K562 (cell line): ENCODE measurements around the gene ERLEC1. TPM values are rescaled to one million over a fixed set of nuclear protein-coding genes. Genes with fewer than 3 reads are reported as not detected.

Experiments
- ARID1B ChIP-seq: fragments of 450-650 bp; IDR thresholded peaks from 2 replicates; pipeline ENCODE4 v1.6.1; 2016; ENCODE audit warnings: antibody characterized with exemption, mild to moderate bottlenecking, inconsistent platforms
- ATF7 ChIP-seq: fragments of 450-650 bp; IDR thresholded peaks from 2 replicates; pipeline ENCODE4 v1.7.1; 2014; ENCODE audit warnings: mild to moderate bottlenecking, moderate library complexity
- CTBP1 ChIP-seq: fragments of 450-650 bp; IDR thresholded peaks from 2 replicates; pipeline ENCODE4 v1.6.1; 2016; ENCODE audit warnings: borderline replicate concordance
- CXXC5 ChIP-seq: fragments of 250-450 bp; sonication (Bioruptor Pico); IDR thresholded peaks from 2 replicates; pipeline ENCODE4 v1.8.0; 2022; ENCODE audit warnings: inconsistent platforms, mild to moderate bottlenecking, moderate library complexity
- ELF2 ChIP-seq: fragments of 250-450 bp; sonication (Bioruptor Pico); IDR thresholded peaks from 2 replicates; pipeline ENCODE4 v1.5.0; 2021; ENCODE audit warnings: mild to moderate bottlenecking
- ETS1 ChIP-seq: conservative IDR thresholded peaks from 2 replicates; pipeline ENCODE4 v1.6.1; 2011; ENCODE audit warnings: low read depth, mild to moderate bottlenecking, low read length; ENCODE audit not compliant: control insufficient read depth
- ETV1 ChIP-seq: fragments of 450-650 bp; conservative IDR thresholded peaks from 2 replicates; pipeline ENCODE4 v1.6.1; 2016; ENCODE audit warnings: missing genetic modification characterization, control low read depth, low read depth, missing compliant biosample characterization
- FIP1L1 ChIP-seq: fragments of 200-400 bp; formaldehyde crosslinking; IDR thresholded peaks from 2 replicates; pipeline ENCODE4 v1.6.1; 2018; ENCODE audit warnings: mild to moderate bottlenecking, low read depth, low read length; ENCODE audit not compliant: poor library complexity, severe bottlenecking
- FOXA1 ChIP-seq: fragments of 450-650 bp; IDR thresholded peaks from 2 replicates; pipeline ENCODE4 v1.6.1; 2016; ENCODE audit warnings: mild to moderate bottlenecking, borderline replicate concordance
- JUN ChIP-seq, 2 experiments: sonication (generic) in 1 of 2; formaldehyde crosslinking in 1 of 2; IDR thresholded peaks; 2 replicates each; pipeline versions ENCODE4 v1.6.1 to v1.8.0; 2012 to 2022; ENCODE audit warnings: borderline replicate concordance in 2 of 2, mild to moderate bottlenecking in 2 of 2, improper control_type of control experiment in 1 of 2, low read depth in 1 of 2, low read length in 1 of 2, missing genetic modification reagents in 1 of 2
- KAT7 ChIP-seq: sonication (generic); formaldehyde crosslinking; IDR thresholded peaks from 2 replicates; pipeline ENCODE4 v1.8.0; 2022; ENCODE audit warnings: missing genetic modification reagents, mild to moderate bottlenecking, borderline replicate concordance
- KLF13 ChIP-seq: fragments of 450-650 bp; IDR thresholded peaks from 2 replicates; pipeline ENCODE4 v1.6.1; 2016; ENCODE audit warnings: missing genetic modification characterization, low read depth, mild to moderate bottlenecking, missing compliant biosample characterization, moderate library complexity, borderline replicate concordance
- KLF16 ChIP-seq: IDR thresholded peaks from 2 replicates; pipeline ENCODE4 v1.6.1; 2016; ENCODE audit warnings: antibody characterized with exemption
- MLLT1 ChIP-seq, 2 experiments: fragments of 450-650 bp; IDR thresholded peaks; 2 replicates each; pipeline ENCODE4 v1.6.1; 2016
- NFRKB ChIP-seq: fragments of 450-650 bp; IDR thresholded peaks from 2 replicates; pipeline ENCODE4 v1.6.1; 2016; ENCODE audit warnings: low read depth
- NR2C2 ChIP-seq, 2 experiments: fragments of 200-800 bp in 1 of 2; sonication (Bioruptor generic) in 1 of 2; sonication (generic) in 1 of 2; formaldehyde crosslinking in 1 of 2; IDR thresholded peaks; 2 replicates each; pipeline versions ENCODE4 v1.6.1 to v1.8.0; 2016 to 2022; ENCODE audit warnings: mild to moderate bottlenecking in 1 of 2, missing compliant biosample characterization in 1 of 2, missing genetic modification characterization in 1 of 2, missing genetic modification reagents in 1 of 2
- PHF20 ChIP-seq: fragments of 450-650 bp; IDR thresholded peaks from 2 replicates; pipeline ENCODE4 v1.6.1; 2018; ENCODE audit not compliant: partially characterized antibody
- POLR2G ChIP-seq: fragments of 200-400 bp; formaldehyde crosslinking; IDR thresholded peaks from 2 replicates; pipeline ENCODE4 v1.6.1; 2017; ENCODE audit warnings: low read depth, mild to moderate bottlenecking, antibody characterized with exemption, low read length, moderate library complexity
- PTRF ChIP-seq: fragments of 450-650 bp; IDR thresholded peaks from 2 replicates; pipeline ENCODE4 v1.6.1; 2016; ENCODE audit warnings: mild to moderate bottlenecking, missing genetic modification characterization, missing compliant biosample characterization
- SAFB2 ChIP-seq: fragments of 200-400 bp; formaldehyde crosslinking; IDR thresholded peaks from 2 replicates; pipeline ENCODE4 v1.6.1; 2018; ENCODE audit warnings: borderline replicate concordance, low read length, low read depth, moderate library complexity; ENCODE audit not compliant: severe bottlenecking
- TAF7 ChIP-seq: fragments of 450-650 bp; IDR thresholded peaks from 2 replicates; pipeline ENCODE4 v1.6.1; 2016; ENCODE audit warnings: missing genetic modification characterization, missing compliant biosample characterization
- TBL1XR1 ChIP-seq, 2 experiments: IDR thresholded peaks; 2 replicates each; pipeline ENCODE4 v1.6.1; 2012; ENCODE audit warnings: improper control_type of control experiment in 2 of 2, low read length in 2 of 2, mild to moderate bottlenecking in 1 of 2
- ZFX ChIP-seq: sonication (generic); formaldehyde crosslinking; IDR thresholded peaks from 2 replicates; pipeline ENCODE4 v1.8.0; 2022; ENCODE audit warnings: mild to moderate bottlenecking, missing genetic modification reagents, moderate library complexity
- ZNF143 ChIP-seq: sonication (generic); formaldehyde crosslinking; IDR thresholded peaks from 2 replicates; pipeline ENCODE4 v1.9.0; 2022; ENCODE audit warnings: mild to moderate bottlenecking, missing genetic modification reagents
- ZNF584 ChIP-seq: fragments of 200-800 bp; sonication (Bioruptor generic); IDR thresholded peaks from 2 replicates; pipeline ENCODE4 v1.6.1; 2016; ENCODE audit warnings: low read depth, mild to moderate bottlenecking, missing genetic modification characterization, missing compliant biosample characterization
- polyA plus RNA-seq, 8 experiments: library from polyadenylated mRNA; depleted of rRNA in 4 of 8; stranded (reverse) in 5 of 8; unstranded in 3 of 8; fragments of >200 nt; fragmentation: Nextera tagmentation in 2 of 8; fragmentation: Illumina TruSeq in 1 of 8; extraction: Ambion mirVana in 2 of 8; extraction: Trizol in 1 of 8; gene quantifications; 2 replicates each; pipeline versions ENCODE4 v1.2.1 to v1.2.3, GENCODE V29; 2011 to 2014; ENCODE audit warnings: inconsistent platforms in 1 of 8, missing spikeins in 1 of 8
- total RNA-seq, 7 experiments: library from RNA; depleted of rRNA in 6 of 7; stranded (reverse); fragments of >200 nt in 6 of 7; fragmentation: Illumina TruSeq in 2 of 7; extraction: Trizol in 2 of 7; gene quantifications; 2 replicates each; pipeline versions ENCODE4 v1.2.1 to v1.2.3, GENCODE V29; 2011 to 2021; ENCODE audit warnings: low replicate concordance in 1 of 7

The ERLEC1 gene
- total and polyA plus RNA-seq, 9 of the 15 experiments (the other 6 are each of a cell fraction or from before 2014, with no cell fraction given) = 12.0 to 41.6 (median 30.6) TPM

GRCh38 chr2:53786705-53787613 lies at the start of gene ERLEC1, which contains the start of gene ASB3 (continued):
- TF ChIP-seq ETS1 = peak; percentile 87
- TF ChIP-seq FIP1L1 = peak; percentile 49
- peak; percentile 81; the same call in 1 of the 2 replicates for TF ChIP-seq KAT7 (CRISPR knock-in tag)
- TF ChIP-seq CTBP1 = peak; percentile 76
- TF ChIP-seq FOXA1 = no peak
- TF ChIP-seq CXXC5 (CRISPR knock-in tag) = peak; percentile 94
- TF ChIP-seq MLLT1 (IDR thresholded peaks at IDR 0.05) = 0 out of 4 replicates have a peak, but pooled peaks of 1 of the 2 experiments have one; percentile 27
- TF ChIP-seq TBL1XR1 (IDR thresholded peaks at IDR 0.05; ENCODE audit: low read length in 2 of 2) = peak in 1 of 2 experiments; percentile 20; a peak in 1 of 4 replicates
- TF ChIP-seq ETV1 (tag) = peak; percentile 85
- peak; percentile 97 for TF ChIP-seq NR2C2 (CRISPR knock-in tag; IDR thresholded peaks at IDR 0.05)
- peak; percentile 100 for TF ChIP-seq NR2C2 (tag; IDR thresholded peaks at IDR 0.05)
- peak; percentile 85 for TF ChIP-seq PHF20
- TF ChIP-seq ZNF143 = peak; percentile 77
- 0 out of 2 replicates have a peak, but pooled peaks have one; percentile 13 for TF ChIP-seq ARID1B
- peak; percentile 79 for TF ChIP-seq ATF7
- peak; percentile 76 for TF ChIP-seq ELF2 (CRISPR knock-in tag)
- TF ChIP-seq SAFB2 = no peak
- no peak for TF ChIP-seq PTRF (tag)
- peak; percentile 69 for TF ChIP-seq KLF16
- peak; percentile 0; the same call in 1 of the 2 replicates for TF ChIP-seq ZNF584 (CRISPR knock-in tag)
- TF ChIP-seq ZFX = peak; percentile 83
- peak; percentile 97 for TF ChIP-seq KLF13 (tag)
- peak; percentile 53 for TF ChIP-seq TAF7 (tag)
- no peak for TF ChIP-seq JUN (IDR thresholded peaks at IDR 0.05; ENCODE audit: borderline replicate concordance, low read depth, low read length)
- no peak for TF ChIP-seq JUN (CRISPR knock-in tag; IDR thresholded peaks at IDR 0.05; ENCODE audit: borderline replicate concordance)
- TF ChIP-seq NFRKB = peak; percentile 68
- peak; percentile 96 for TF ChIP-seq POLR2G
